SW 1271 (cell line): ENCODE results near the gene FIS1.
"Not testable (repeated sequence)": the region's sequence is repeated elsewhere in the genome, so short reads cannot be mapped to it uniquely, and the experiment has no call there.

Experiments used
- DNase-seq, 2 experiments: peaks; one replicate each; lab custom pipeline; 2025; lab: John Stamatoyannopoulos, UW

The FIS1 gene

DNA sequence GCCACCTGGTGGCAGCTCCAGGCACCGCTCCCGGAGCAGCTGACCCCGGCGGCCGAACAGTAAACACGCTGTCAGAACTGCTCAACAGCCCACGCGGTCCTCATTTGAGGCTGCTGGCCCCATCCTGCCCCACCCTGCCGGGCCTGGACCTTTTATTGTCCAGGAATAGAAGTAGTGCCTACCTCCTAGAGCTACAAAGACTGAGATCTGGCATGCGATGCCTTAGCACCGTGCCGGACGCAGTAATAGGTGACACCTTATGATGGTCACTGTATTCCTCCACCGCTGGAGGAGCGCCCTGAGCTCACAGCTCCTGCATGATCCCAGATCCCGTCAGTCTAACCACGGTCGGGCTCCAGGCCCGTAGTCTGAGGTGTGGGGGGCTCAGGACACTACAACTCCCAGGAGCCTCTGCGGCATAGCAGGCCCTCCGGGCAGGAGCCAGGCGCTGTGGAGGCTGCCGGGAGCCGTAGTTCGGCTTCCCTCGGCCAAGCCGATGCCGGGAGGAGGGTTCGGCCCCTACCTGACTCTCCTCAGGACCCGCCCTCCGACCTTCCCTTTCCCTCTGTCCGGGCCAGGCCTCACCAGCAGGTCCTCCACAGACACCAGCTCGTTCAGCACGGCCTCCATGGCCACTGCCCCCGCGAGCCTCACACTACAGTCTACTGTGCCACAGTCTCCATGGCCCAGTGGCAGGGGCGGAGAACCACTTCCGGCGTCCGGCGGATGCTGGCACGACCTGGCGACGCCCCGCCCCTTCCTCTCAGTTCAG is at the start of gene FIS1:
Gene FIS1, minus strand, starts transcription at position 707 of the 772 bp plus-strand sequence. Its CDS starts 77 bp downstream, at position 630.
- peak; percentile 79 to 91 for DNase-seq

DNA sequence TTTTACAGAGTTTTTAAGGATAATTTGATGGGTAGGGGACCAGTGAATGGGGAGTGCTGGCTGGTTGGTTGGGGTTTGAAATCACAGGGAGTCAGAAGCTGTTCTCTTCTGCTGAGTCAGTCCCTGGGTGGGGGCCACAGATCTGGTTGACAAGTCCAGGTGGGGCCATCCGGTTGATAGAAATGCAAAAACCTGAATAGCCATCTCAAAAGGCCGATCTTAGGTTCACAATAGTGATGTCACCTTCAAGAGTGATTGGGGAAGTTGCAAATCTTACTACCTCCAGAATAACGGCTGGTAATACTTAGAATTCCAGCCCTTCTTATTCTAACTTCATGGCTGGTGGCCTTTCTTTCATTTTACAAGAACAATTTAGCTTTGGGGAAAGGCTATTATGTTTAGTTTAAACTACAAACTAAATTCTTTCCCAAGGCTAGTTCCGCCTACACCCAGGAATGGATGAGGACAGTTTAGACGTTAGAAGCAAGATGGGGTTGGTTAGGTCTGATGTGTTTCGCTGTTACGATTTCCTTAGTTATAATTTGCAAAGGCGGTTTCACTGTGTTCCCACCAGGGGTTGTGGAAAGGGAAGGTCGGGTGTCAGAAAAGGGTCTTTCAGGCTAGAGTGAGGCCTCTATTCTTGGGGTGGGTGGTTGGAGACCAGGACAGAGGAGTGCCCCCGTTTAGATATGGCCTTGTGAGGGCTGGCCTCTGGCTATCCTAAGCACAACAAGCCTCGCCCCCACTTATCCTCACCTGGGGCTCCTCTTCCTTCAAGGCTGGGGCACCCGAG is 49.4 kb upstream of the FIS1 start:
- no peak for DNase-seq

DNA sequence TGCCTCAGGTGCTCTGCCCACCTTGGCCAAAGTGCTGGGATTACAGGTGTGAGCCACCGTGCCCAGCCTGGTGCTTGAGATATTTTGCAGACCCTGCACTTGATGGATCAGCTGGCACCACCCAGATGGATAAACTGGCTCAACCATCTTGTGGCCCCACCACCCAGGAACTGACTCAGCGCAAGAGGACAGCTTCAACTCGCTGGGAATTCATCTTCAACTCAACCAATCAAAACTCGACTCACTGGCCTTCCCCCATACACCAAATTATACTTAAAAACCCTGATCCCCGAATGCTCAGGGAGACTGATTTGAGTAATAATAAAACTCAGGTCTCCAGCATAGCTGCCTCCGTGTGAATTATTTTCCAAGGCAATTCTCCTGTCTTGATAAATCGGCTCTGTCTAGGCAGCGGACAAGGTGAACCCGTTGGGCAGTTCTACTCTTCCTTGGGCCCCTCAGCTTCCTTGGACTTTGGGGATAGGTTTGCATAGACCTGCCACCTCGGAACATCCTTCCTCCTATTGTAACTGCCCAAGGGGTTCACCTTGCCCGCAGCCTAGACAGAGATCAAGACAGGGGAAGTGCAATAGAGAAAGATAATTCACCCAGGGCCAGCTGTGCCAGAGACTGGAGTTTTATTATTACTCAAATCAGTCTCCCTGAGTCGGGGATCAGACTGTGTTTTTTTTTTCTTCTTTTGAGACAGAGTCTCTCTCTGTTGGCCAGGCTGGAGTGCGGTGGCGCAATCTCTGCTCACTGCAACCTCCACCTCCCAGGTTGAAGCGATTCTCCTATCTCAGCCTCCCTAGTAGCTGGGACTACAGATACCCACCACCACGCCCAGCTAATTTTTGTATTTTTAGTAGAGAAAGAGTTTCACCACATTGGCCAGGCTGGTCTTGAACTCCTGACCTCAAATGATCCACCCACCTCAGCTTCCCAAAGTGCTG is 48.5 kb upstream of the FIS1 start:
- not testable (repeated sequence) for DNase-seq

GRCh38 chr7:101292566-101292965 is 47.7 kb upstream of the FIS1 start:
- not testable (repeated sequence) for DNase-seq

- DNase-seq: peak; percentile 10 to 56
These were observed 45.5 kb upstream of the FIS1 start for GRCh38 chr7:101290186-101291037.

DNA sequence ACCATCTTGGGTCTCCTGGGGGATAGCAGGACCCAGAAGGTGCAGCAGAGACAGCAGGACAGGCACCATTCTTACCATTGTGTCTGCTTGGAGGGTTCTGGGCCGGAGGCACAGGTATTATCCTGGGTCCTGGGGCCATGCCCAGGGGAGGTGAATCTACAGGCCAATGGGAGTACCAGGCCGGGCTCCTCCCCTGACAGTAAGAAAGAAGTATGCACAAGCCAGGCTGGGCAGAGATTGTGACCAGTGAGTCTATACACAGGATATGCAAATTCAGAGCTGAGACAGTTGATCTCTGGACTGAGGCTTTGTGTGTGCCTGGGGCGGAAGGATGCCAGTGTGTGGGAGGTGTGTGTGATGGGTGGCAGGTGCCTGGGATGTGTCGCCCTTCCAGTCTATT is 44.8 kb upstream of the FIS1 start:
- DNase-seq: not testable (repeated sequence)

GRCh38 chr7:101288439-101288838 is 43.6 kb upstream of the FIS1 start:
- no peak for DNase-seq

DNA sequence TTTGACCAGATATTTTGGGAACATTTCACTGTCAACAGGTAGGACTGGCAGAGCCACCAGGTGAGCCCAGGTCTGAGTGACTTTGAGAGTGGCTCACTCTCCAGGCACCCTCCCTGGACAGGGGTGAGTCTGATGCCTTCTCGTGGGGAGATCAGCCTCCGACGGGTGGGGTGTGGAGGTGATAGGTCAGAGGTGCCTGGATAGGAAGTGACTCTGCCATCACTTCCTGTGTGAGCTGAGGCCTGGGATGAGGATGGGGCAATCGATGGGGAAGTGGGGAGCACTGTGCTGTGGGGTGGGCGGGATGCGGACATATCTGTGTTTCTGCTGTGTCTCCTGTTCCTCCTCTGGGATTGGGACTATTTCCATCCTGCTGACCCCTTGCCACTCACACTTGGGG is 42.2 kb upstream of the FIS1 start:
- no peak for DNase-seq

- not testable (repeated sequence) for DNase-seq
These were observed 41.0 kb upstream of the FIS1 start for GRCh38 chr7:101285880-101286279.

GRCh38 chr7:101285171-101285570 is 40.3 kb upstream of the FIS1 start:
- no peak for DNase-seq

DNA sequence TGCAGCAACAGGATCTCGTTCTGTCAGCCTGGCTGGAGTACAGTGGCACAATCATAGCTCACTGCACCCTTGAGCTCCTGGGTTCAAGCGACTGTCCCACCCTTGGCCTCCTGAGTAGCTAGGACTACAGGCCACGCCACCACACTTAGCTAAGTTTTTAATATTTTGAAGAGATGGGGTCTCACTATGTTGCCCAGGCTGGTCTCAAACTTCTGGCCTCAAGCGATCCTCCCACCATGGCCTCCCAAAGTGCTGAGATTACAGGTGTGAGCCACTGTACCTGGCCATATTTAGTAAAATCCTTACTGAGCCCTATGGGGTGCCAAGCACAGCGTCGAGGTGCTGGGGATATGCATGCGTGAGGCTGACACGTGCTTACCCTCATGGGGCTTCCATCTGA is 36.0 kb upstream of the FIS1 start:
- DNase-seq: not testable (repeated sequence)

DNA sequence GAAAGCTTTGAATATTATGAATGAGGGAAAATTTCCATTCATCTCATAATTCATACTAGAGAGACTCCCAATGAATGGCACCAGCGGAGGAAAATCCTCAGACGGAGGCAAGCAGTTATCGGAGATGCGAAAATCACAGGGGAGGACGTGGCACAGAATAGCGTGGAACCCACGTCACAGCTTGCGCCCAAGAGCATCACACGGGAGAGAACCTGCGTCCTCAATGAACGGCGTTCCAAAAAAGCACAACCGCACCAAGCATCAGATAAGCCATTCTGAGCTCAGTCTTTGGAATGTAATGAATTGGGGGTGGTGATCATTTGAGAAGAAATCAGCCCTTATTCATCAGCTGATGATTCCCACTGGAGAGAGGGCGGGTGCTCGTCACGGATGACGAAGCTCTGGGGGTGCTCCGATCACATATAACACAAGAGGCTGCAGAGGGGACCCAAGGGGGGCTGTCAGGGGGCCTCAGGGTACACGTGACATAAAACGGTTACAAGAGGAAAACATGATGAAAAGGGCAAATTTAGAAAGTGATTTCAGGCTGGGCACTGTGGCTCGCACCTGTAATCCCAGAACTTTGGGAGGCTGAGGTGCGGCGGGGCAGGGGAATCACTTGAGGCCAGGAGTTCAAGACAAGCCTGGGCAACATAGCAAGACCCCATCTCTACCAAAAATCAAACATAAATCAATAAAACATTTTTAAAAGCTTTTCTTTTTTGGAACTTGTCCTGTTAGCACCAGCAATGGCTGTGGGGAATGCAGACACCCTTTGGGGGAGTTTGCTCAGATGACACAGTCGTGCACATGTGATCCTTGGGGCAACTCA is 33.8 kb upstream of the FIS1 start:
- no peak for DNase-seq

- no peak for DNase-seq
These were observed 32.3 kb upstream of the FIS1 start for GRCh38 chr7:101277155-101277554.

GRCh38 chr7:101273206-101273605 is 28.3 kb upstream of the FIS1 start:
- DNase-seq: no peak

GRCh38 chr7:101271021-101271420 is 26.1 kb upstream of the FIS1 start:
- no peak for DNase-seq

DNA sequence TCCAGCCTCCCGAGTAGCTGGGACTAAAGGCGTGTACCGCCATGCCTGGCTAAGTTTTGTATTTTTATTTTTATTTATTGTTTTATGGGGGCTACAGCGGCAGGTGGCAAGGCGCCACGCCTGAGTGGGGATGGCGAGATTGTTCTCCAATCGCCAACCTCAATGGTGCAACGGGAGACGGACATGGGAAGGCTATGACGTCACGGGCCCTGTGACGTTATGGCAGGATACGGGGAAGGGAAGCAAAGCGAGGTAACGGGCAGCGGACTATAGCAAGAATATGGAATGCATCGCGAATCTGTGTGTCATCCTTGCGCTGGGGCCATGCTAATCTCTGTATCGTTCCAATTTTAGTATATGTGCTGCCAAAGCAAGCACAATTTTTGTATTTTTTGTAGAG is 24.8 kb upstream of the FIS1 start:
- no peak for DNase-seq

- DNase-seq: no peak
These were observed 21.0 kb upstream of the FIS1 start for GRCh38 chr7:101265622-101266516.

- DNase-seq: not testable (repeated sequence)
These were observed 19.3 kb upstream of the FIS1 start for GRCh38 chr7:101264102-101264706.

- DNase-seq: no peak
These were observed 13.4 kb upstream of the FIS1 start for GRCh38 chr7:101258243-101258731.
